ENCODE measurements around the gene PTPRN2.

- TF ChIP-seq TAF1 (IDR thresholded peaks at IDR 0.05; ENCODE audit: borderline replicate concordance, low read depth, low read length) (no peak), EP300 (IDR thresholded peaks at IDR 0.05; ENCODE audit: borderline replicate concordance in 1 of 2, low read depth in 1 of 2, low read length in 1 of 2) (no peak), RCOR1 (IDR thresholded peaks at IDR 0.05; ENCODE audit: low read length) (no peak), SMC3 (IDR thresholded peaks at IDR 0.05; ENCODE audit: low read depth, low read length) (no peak), ELF1 (IDR thresholded peaks at IDR 0.05) (no peak), NFIC (IDR thresholded peaks at IDR 0.05; ENCODE audit: borderline replicate concordance) (no peak), GABPA (IDR thresholded peaks at IDR 0.05; ENCODE audit: low read depth) (no peak), SIN3A (IDR thresholded peaks at IDR 0.05; ENCODE audit: borderline replicate concordance, low read depth, low read length) (no peak), EZH2phosphoT487 (IDR thresholded peaks at IDR 0.05; ENCODE audit: borderline replicate concordance, low read depth) (no peak), MEF2A (IDR thresholded peaks at IDR 0.05; ENCODE audit: borderline replicate concordance, low read depth) (no peak), RFX5 (IDR thresholded peaks at IDR 0.05; ENCODE audit: low read length) (no peak)
- TF ChIP-seq, protein P1, sequence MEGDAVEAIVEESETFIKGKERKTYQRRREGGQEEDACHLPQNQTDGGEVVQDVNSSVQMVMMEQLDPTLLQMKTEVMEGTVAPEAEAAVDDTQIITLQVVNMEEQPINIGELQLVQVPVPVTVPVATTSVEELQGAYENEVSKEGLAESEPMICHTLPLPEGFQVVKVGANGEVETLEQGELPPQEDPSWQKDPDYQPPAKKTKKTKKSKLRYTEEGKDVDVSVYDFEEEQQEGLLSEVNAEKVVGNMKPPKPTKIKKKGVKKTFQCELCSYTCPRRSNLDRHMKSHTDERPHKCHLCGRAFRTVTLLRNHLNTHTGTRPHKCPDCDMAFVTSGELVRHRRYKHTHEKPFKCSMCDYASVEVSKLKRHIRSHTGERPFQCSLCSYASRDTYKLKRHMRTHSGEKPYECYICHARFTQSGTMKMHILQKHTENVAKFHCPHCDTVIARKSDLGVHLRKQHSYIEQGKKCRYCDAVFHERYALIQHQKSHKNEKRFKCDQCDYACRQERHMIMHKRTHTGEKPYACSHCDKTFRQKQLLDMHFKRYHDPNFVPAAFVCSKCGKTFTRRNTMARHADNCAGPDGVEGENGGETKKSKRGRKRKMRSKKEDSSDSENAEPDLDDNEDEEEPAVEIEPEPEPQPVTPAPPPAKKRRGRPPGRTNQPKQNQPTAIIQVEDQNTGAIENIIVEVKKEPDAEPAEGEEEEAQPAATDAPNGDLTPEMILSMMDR (IDR thresholded peaks at IDR 0.05), result no peak
- TF ChIP-seq, protein P2, sequence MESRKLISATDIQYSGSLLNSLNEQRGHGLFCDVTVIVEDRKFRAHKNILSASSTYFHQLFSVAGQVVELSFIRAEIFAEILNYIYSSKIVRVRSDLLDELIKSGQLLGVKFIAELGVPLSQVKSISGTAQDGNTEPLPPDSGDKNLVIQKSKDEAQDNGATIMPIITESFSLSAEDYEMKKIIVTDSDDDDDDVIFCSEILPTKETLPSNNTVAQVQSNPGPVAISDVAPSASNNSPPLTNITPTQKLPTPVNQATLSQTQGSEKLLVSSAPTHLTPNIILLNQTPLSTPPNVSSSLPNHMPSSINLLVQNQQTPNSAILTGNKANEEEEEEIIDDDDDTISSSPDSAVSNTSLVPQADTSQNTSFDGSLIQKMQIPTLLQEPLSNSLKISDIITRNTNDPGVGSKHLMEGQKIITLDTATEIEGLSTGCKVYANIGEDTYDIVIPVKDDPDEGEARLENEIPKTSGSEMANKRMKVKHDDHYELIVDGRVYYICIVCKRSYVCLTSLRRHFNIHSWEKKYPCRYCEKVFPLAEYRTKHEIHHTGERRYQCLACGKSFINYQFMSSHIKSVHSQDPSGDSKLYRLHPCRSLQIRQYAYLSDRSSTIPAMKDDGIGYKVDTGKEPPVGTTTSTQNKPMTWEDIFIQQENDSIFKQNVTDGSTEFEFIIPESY (IDR thresholded peaks at IDR 0.05; ENCODE audit: borderline replicate concordance, low read depth), result no peak
Observed at GRCh38 chr7:158489462-158490155, 98.0 kb downstream of the PTPRN2 start.
